ENCODE results near the gene FNDC7.
"Not testable (repeated sequence)": the region's sequence is repeated elsewhere in the genome, so short reads cannot be mapped to it uniquely, and the experiment has no call there.

GRCh38 chr1:108781575-108781944 is 68.9 kb downstream of the FNDC7 start:
- TF ChIP-seq, protein P1, sequence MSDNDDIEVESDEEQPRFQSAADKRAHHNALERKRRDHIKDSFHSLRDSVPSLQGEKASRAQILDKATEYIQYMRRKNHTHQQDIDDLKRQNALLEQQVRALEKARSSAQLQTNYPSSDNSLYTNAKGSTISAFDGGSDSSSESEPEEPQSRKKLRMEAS (IDR thresholded peaks at IDR 0.05; ENCODE audit: insufficient read depth, insufficient read length): not testable (repeated sequence)
- TF ChIP-seq, protein P2, sequence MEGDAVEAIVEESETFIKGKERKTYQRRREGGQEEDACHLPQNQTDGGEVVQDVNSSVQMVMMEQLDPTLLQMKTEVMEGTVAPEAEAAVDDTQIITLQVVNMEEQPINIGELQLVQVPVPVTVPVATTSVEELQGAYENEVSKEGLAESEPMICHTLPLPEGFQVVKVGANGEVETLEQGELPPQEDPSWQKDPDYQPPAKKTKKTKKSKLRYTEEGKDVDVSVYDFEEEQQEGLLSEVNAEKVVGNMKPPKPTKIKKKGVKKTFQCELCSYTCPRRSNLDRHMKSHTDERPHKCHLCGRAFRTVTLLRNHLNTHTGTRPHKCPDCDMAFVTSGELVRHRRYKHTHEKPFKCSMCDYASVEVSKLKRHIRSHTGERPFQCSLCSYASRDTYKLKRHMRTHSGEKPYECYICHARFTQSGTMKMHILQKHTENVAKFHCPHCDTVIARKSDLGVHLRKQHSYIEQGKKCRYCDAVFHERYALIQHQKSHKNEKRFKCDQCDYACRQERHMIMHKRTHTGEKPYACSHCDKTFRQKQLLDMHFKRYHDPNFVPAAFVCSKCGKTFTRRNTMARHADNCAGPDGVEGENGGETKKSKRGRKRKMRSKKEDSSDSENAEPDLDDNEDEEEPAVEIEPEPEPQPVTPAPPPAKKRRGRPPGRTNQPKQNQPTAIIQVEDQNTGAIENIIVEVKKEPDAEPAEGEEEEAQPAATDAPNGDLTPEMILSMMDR (IDR thresholded peaks at IDR 0.05; ENCODE audit: extremely low read depth in 1 of 2, insufficient read depth in 1 of 2, low read depth in 1 of 2, low read length in 2 of 2): not testable (repeated sequence)
- TF ChIP-seq EZH2 (IDR thresholded peaks at IDR 0.05; ENCODE audit: borderline replicate concordance, low read depth, low read length, severe bottlenecking); POLR2AphosphoS5 (IDR thresholded peaks at IDR 0.05; ENCODE audit: insufficient read depth, low read depth, low read length); MYC (IDR thresholded peaks at IDR 0.05; ENCODE audit: low read depth, low read length); POLR2A (IDR thresholded peaks at IDR 0.05; ENCODE audit: low read depth, low read length); JUN (IDR thresholded peaks at IDR 0.05; ENCODE audit: borderline replicate concordance, insufficient read depth, insufficient read length, low read depth); GATA2 (IDR thresholded peaks at IDR 0.05; ENCODE audit: insufficient read depth, insufficient read length, low read depth, low read length): not testable (repeated sequence)
